ENCODE results near the gene SF3B6.
"Not testable (repeated sequence)": the region's sequence is repeated elsewhere in the genome, so short reads cannot be mapped to it uniquely, and the experiment has no call there.

The SF3B6 gene

GRCh38 chr2:24075915-24076848 lies at the start of gene SF3B6:
TSS of gene SF3B6 (minus strand) at chr2:24076326. CDS start at chr2:24076229, 97 bp downstream.
- intact Hi-C loops (cut with DNase I) = loop anchor here (2.0 kb wide), 1 partner anchor 149 kb away; the partner anchor contains the start of gene ATAD2B
- DNase-seq = peak; percentile 90 to 99 (median 96)

GRCh38 chr2:24123922-24124580 lies 47.9 kb upstream of the SF3B6 start:
- intact Hi-C loops (cut with DNase I) = loop anchor here (2.0 kb wide), 1 partner anchor 39 kb away; the partner anchor contains the start of gene TP53I3
- DNase-seq = no peak

- peak; percentile 79 to 98 (median 88) for DNase-seq
- intact Hi-C loops (cut with DNase I) = loop anchor here (2.0 kb wide), 1 partner anchor 39 kb away; the partner anchor contains the start of gene TP53I3
Observed at GRCh38 chr2:24123195-24123921, 47.2 kb upstream of the SF3B6 start, which contains the start of the genes FAM228B and PFN4. TSS of gene FAM228B (plus strand) at chr2:24123469. CDS start at chr2:24124362, 893 bp downstream. TSS of gene PFN4 (minus strand) at chr2:24123334. CDS start at chr2:24122535, 799 bp downstream.

- intact Hi-C loops (cut with DNase I) = loop anchor here (2.0 kb wide), 1 partner anchor 38 kb away; the partner anchor contains the start of gene TP53I3
- no peak for DNase-seq
Observed at GRCh38 chr2:24122366-24123194, 46.5 kb upstream of the SF3B6 start.

- intact Hi-C loops (cut with DNase I) = no loop called here
- no peak for DNase-seq
Observed at GRCh38 chr2:24121469-24121868, 45.3 kb upstream of the SF3B6 start.

- DNase-seq = no peak
- intact Hi-C loops (cut with DNase I) = no loop called here
Observed at GRCh38 chr2:24121066-24121465, 44.9 kb upstream of the SF3B6 start.

GRCh38 chr2:24117902-24118301 lies 41.8 kb upstream of the SF3B6 start:
- intact Hi-C loops (cut with DNase I) = no loop called here
- DNase-seq = no peak

- no peak for DNase-seq
- intact Hi-C loops (cut with DNase I) = no loop called here
Observed at GRCh38 chr2:24115057-24115456, 38.9 kb upstream of the SF3B6 start.

- intact Hi-C loops (cut with DNase I) = no loop called here
Observed at GRCh38 chr2:24111407-24111901, 35.3 kb upstream of the SF3B6 start.

GRCh38 chr2:24110660-24111303 lies 34.7 kb upstream of the SF3B6 start:
- no peak for DNase-seq
- intact Hi-C loops (cut with DNase I) = no loop called here

More at GRCh38 chr2:24111407-24111901, 35.3 kb upstream of the SF3B6 start:
- no peak for DNase-seq

- DNase-seq; intact Hi-C loops (cut with DNase I): not testable (repeated sequence)
Observed at GRCh38 chr2:24109431-24109830, 33.3 kb upstream of the SF3B6 start.

- intact Hi-C loops (cut with DNase I) = no loop called here
- no peak for DNase-seq
Observed at GRCh38 chr2:24107336-24107735, 31.2 kb upstream of the SF3B6 start.

GRCh38 chr2:24106786-24107185 lies 30.7 kb upstream of the SF3B6 start:
- intact Hi-C loops (cut with DNase I) = no loop called here
- DNase-seq = no peak

- no peak for DNase-seq
- intact Hi-C loops (cut with DNase I) = no loop called here
Observed at GRCh38 chr2:24105816-24106215, 29.7 kb upstream of the SF3B6 start.

GRCh38 chr2:24104906-24105305 lies 28.8 kb upstream of the SF3B6 start:
- DNase-seq = no peak
- intact Hi-C loops (cut with DNase I) = no loop called here

GRCh38 chr2:24104110-24104650 lies 28.1 kb upstream of the SF3B6 start:
- intact Hi-C loops (cut with DNase I) = no loop called here

GRCh38 chr2:24102677-24103076 lies 26.6 kb upstream of the SF3B6 start:
- intact Hi-C loops (cut with DNase I) = no loop called here

More at GRCh38 chr2:24104110-24104650, 28.1 kb upstream of the SF3B6 start:
- DNase-seq = no peak

GRCh38 chr2:24101992-24102391 lies 25.9 kb upstream of the SF3B6 start:
- no peak for DNase-seq
- intact Hi-C loops (cut with DNase I) = no loop called here

More at GRCh38 chr2:24102677-24103076, 26.6 kb upstream of the SF3B6 start:
- no peak for DNase-seq
